Stomach smooth muscle (tissue), 2 donors: ENCODE data around the gene RGS19.
"Not testable (repeated sequence)": the region's sequence is repeated elsewhere in the genome, so short reads cannot be mapped to it uniquely, and the experiment has no call there.

ENCODE experiments used
- H3K27ac ChIP-seq: one replicate; pipeline ENCODE4 v1.7.0; 2013; ENCODE audit warnings: mild to moderate bottlenecking, low read length, inconsistent platforms
- H3K27me3 ChIP-seq, 2 donors: one replicate each; pipeline ENCODE4 v1.7.0; 2013; ENCODE audit warnings: low read length in 2 of 2; ENCODE audit not compliant: insufficient read depth in 2 of 2, control insufficient read depth in 1 of 2
- H3K36me3 ChIP-seq, 2 donors: one replicate each; pipeline ENCODE4 v1.7.0; 2013; ENCODE audit warnings: low read length in 2 of 2; ENCODE audit not compliant: control insufficient read depth in 2 of 2, insufficient read depth in 2 of 2
- H3K4me1 ChIP-seq: one replicate; pipeline ENCODE4 v1.7.0; 2013; ENCODE audit warnings: low read length; ENCODE audit not compliant: control insufficient read depth, insufficient read depth
- H3K4me3 ChIP-seq, 2 donors: one replicate each; pipeline ENCODE4 v1.7.0; 2013; ENCODE audit warnings: low read length in 2 of 2
- H3K9ac ChIP-seq, 2 donors: one replicate each; pipeline ENCODE4 v1.7.0; 2013; ENCODE audit warnings: low read length in 2 of 2, mild to moderate bottlenecking in 1 of 2
- H3K9me3 ChIP-seq, 2 donors: one replicate each; pipeline ENCODE4 v1.7.0; 2013; ENCODE audit warnings: low read length in 2 of 2; ENCODE audit not compliant: control insufficient read depth in 2 of 2
- donor health status: healthy.
- donor health status: Pancreatic carcinoma.

RGS19 gene

DNA sequence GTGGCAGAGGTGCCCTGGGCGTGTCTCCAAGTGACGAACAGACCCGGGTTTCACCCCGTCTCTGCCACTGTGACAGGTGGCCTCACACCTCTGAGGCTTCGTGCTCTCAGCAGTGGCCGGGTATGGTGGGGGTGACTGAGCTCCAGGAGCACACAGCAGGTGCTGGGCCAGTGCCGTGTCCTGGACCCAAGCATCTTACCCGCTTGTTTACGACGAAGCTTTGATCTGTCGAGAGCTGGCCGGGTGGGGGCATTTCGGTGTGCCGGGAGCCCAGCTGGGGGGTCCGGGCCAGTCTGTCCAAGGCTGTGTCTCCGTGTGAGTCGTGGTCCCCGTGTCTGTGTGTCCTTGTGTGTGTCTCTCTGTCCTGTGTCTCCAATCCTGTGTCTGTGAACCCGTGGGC lies 12.0 kb upstream of the RGS19 start:
- Histone ChIP-seq H3K9me3 (peaks cover 0 to 3% of the 10 kb centered on the region in 2 donors), H3K27me3 (peaks cover 14 to 20% of the 10 kb centered on the region in 2 donors), H3K27ac (no peak overlapping the region), H3K4me3 (no peak overlapping the region), H3K36me3 (no peaks in the 10 kb centered on the region), H3K4me1 (no peaks in the 10 kb centered on the region), H3K9ac (no peak overlapping the region)

DNA sequence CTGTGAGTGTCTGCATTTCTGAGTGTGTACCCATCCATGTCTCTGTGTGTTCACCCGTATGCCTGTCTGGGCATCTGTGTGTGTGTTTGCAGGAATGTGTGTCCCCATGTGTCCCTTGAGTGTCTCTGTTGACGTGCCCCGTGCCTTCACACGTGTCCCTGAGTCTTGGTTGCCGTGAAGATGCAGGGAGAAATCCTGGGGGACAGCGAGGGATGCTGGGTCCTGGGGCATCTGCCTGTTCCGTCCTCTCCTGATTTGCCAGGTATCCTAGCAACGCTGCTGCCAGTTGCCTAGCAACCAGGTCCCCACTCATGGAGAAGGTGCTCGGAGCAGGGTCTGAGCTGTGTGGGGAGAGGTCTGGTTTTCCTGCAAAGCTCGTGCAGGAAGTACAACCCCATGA lies 10.8 kb upstream of the RGS19 start:
- Histone ChIP-seq H3K4me3 (no peak overlapping the region), H3K36me3 (no peaks in the 10 kb centered on the region), H3K9ac (no peak overlapping the region), H3K27me3 (peaks cover 15 to 19% of the 10 kb centered on the region in 2 donors), H3K4me1 (no peaks in the 10 kb centered on the region), H3K27ac (no peak overlapping the region), H3K9me3 (peaks cover 0 to 3% of the 10 kb centered on the region in 2 donors)

DNA sequence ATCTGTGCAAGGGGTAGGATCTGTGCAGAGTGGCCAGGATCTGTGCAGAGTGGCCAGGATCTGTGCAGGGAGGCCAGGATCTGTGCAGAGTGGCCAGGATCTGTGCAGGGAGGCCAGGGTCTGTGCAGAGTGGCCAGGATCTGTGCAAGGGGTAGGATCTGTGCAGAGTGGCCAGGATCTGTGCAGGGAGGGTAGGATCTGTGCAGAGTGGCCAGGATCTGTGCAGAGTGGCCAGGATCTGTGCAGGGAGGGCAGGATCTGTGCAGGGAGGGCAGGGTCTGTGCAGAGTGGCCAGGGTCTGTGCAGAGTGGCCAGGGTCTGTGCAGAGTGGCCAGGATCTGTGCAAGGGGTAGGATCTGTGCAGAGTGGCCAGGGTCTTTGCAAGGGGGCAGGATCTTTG lies 9.3 kb upstream of the RGS19 start:
- H3K36me3 ChIP-seq, H3K4me3 ChIP-seq, H3K27ac ChIP-seq, H3K9me3 ChIP-seq, H3K9ac ChIP-seq: not testable (repeated sequence)
- Histone ChIP-seq H3K27me3 (peaks cover 29% of the 10 kb centered on the region in 2 donors), H3K4me1 (peaks cover 10% of the 10 kb centered on the region)

DNA sequence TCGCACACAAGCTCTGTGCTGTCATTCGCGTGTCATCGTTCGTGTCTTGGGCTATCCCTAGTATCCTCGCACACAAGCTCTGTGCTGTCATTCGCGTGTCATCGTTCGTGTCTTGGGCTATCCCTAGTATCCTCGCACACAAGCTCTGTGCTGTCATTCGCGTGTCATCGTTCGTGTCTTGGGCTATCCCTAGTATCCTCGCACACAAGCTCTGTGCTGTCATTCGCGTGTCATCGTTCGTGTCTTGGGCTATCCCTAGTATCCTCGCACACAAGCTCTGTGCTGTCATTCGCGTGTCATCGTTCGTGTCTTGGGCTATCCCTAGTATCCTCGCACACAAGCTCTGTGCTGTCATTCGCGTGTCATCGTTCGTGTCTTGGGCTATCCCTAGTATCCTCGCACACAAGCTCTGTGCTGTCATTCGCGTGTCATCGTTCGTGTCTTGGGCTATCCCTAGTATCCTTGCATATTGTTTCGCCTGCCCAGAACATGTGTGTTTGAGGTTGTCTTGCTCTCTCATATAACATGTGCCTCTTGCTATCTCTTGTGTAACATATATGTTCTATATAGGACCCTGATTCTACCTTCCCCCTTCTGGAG lies 8.0 kb upstream of the RGS19 start:
- not testable (repeated sequence) for H3K4me3 ChIP-seq, H3K9ac ChIP-seq, H3K27ac ChIP-seq, H3K9me3 ChIP-seq, H3K36me3 ChIP-seq
- H3K4me1 ChIP-seq: peaks cover 18% of the 10 kb centered on the region
- H3K27me3 ChIP-seq: peaks cover 29% of the 10 kb centered on the region in 2 donors

DNA sequence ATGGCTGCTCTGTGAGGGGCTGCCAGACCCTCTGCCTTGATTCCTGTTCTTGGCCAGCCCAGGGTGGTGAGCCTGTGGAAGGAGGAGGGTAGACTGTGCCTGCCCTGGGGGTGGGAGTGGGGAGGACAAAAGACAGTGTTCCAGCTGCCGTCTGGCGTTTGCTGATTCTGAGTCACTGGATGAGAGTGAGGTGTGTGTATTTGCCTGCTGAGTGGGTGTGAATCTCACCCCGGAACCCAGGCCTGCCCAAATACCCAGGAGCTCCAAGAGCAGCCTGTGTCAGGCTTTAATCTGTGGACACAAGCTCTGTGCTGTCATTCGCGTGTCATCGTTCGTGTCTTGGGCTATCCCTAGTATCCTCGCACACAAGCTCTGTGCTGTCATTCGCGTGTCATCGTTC lies 7.5 kb upstream of the RGS19 start:
- no peak overlapping the region for H3K4me3 ChIP-seq
- peaks cover 20% of the 10 kb centered on the region for H3K4me1 ChIP-seq
- H3K27ac ChIP-seq: no peak overlapping the region
- H3K27me3 ChIP-seq: peaks cover 28 to 30% of the 10 kb centered on the region in 2 donors
- H3K9ac ChIP-seq: no peak overlapping the region
- no peaks in the 10 kb centered on the region for H3K36me3 ChIP-seq
- peaks cover 0 to 3% of the 10 kb centered on the region in 2 donors for H3K9me3 ChIP-seq

DNA sequence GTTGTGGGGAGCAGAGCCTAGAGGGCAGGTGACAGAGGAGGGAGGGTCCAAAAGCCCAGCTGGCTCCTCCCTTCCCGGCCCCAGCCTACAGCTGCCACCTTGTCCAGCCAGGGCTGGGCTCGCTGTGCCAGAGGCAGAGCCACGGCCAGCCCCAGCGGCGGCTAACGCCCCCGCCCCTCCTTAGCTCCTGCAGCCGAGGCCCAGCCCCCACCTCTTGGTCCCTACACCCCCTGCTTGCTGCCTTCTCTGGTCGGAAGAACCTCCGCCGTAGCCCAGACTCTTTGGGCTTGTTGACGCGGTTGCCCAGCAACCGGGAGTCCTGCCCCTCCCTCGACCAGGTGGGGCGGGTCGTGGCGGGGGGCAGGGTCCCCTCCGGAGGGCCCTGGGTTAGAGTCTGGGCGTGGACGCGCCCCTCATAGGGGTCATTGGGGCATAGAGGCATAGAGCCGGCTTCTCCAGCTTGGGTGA lies 5.4 kb upstream of the RGS19 start:
- no peak overlapping the region for H3K4me3 ChIP-seq
- H3K27me3 ChIP-seq: peaks cover 28 to 30% of the 10 kb centered on the region in 2 donors
- no peak overlapping the region for H3K9ac ChIP-seq
- peaks cover 20% of the 10 kb centered on the region for H3K4me1 ChIP-seq
- no peak overlapping the region for H3K27ac ChIP-seq
- H3K9me3 ChIP-seq: peaks cover 0 to 3% of the 10 kb centered on the region in 2 donors
- no peaks in the 10 kb centered on the region for H3K36me3 ChIP-seq

DNA sequence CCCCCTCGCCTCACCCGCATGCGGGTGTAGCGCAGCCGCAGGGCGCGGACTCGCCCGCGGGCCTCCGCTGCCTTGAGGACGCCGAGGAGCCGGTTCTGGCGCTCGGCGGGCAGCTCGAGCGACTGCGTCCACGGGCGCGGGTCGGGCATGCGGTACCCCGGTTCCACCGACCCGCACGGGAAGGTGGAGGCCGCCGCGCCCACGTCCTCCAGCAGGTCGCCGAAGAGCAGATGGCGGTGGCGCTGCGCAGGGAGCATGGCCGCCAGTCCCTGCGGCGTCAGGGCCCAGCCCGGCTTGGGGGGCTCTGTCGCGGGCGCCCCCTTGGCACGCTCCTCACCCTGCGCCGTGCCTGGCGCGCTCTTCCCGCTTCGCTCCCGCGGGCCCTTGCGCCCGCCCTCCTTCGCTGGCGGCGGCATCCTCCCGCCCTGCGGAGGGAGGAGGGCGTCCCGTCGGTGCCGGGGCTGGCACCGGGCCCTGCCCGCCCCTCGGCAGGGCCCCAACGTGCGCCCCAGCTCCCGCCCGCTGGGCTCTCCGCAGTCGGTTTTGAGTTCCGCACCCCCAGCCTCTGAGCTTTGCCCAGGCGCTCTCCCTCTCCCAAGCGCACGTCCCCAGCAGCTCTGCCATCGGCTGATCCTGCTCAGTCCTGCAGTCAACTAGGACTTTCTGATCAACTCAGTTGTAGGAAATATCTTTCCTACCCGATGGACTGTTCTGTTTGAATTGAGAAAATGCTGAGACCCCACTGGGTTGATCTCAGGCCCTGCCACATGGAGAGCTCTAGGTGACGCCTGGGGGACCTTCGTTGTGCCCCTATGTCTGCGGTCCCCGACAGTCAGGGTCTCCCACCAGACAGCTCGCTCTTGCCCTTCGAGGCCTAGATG lies 4.7 kb upstream of the RGS19 start, which contains the start of gene LKAAEAR1:
LKAAEAR1 (minus strand) TSS at position 595 of the 881 bp plus-strand sequence; CDS start at position 416, 179 bp downstream.
- Histone ChIP-seq H3K9ac (no peak within 1 kb of the TSS), H3K9me3 (peaks cover 0 to 3% of the 10 kb centered on the region in 2 donors), H3K4me1 (peaks cover 25% of the 10 kb centered on the region)

DNA sequence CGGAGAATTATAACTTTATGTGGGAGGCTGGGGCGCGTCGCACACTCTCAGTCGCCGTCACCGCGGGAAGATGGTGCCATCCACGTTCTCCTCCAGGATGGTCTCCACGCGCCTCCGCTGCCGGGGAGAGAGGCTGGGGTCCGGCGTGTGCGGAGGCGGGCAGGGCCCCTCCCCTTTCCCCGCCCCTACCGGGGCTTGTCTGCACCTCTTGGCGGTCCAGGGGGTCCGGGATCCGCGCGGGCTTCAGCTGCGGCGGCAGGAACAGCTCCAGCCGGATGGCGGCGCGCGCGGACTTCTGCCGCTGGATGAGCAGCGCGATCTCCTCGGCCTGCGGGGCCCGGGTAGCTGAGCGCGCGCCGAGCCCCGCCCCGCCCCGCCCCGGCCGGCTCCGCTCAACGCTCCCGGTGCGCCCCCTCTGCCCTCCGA lies 4.1 kb upstream of the RGS19 start:
- H3K27me3 ChIP-seq: peaks cover 19 to 30% of the 10 kb centered on the region in 2 donors
- H3K27ac ChIP-seq: no peak overlapping the region
- peak overlapping the region; percentile 31 to 69 for H3K4me3 ChIP-seq
- H3K9ac ChIP-seq: no peak overlapping the region
- H3K36me3 ChIP-seq: no peaks in the 10 kb centered on the region
- H3K9me3 ChIP-seq: peaks cover 0 to 3% of the 10 kb centered on the region in 2 donors
- H3K4me1 ChIP-seq: peaks cover 31% of the 10 kb centered on the region

More for the DNA sequence above, 4.7 kb upstream of the RGS19 start, which contains the start of gene LKAAEAR1:
- Histone ChIP-seq H3K27me3 (peaks cover 23 to 30% of the 10 kb centered on the region in 2 donors), H3K36me3 (no peaks in the 10 kb centered on the region), H3K27ac (no peak within 1 kb of the TSS), H3K4me3 (peak within 1 kb of the TSS; percentile 31 to 69)

DNA sequence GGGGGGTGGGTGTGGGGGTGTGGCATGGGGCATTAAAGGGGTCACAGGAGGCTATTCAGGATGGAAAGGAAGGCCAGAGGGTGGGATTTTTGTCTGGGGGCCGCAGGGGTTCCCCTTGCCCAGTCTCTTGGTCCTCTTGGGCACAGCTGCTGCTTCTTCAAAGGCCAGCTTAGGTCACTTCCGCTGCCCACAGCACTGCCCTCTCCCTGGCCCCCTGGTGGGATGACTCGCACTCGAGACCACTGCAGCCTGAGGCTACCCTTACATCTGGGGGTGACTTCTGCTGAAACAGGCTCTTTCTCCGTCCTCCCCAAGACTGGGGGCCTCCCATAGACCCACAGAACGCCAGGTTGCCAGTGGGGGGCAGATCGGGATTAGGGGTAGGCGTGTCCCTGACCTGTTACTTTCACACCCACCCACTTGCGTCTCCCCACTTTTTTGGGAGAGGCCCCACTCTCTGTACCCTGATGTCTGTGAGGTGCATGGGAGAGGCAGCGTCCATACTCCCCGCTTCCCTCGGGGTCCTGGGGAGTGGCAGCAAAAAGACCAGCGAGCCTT lies 3.6 kb upstream of the RGS19 start:
- peaks cover 18 to 30% of the 10 kb centered on the region in 2 donors for H3K27me3 ChIP-seq
- H3K9ac ChIP-seq: no peak overlapping the region
- no peaks in the 10 kb centered on the region for H3K36me3 ChIP-seq
- no peak overlapping the region for H3K27ac ChIP-seq
- peaks cover 0 to 3% of the 10 kb centered on the region in 2 donors for H3K9me3 ChIP-seq
- peaks cover 34% of the 10 kb centered on the region for H3K4me1 ChIP-seq
- peak overlapping the region in 1 of 2 donors; percentile 69 for H3K4me3 ChIP-seq

DNA sequence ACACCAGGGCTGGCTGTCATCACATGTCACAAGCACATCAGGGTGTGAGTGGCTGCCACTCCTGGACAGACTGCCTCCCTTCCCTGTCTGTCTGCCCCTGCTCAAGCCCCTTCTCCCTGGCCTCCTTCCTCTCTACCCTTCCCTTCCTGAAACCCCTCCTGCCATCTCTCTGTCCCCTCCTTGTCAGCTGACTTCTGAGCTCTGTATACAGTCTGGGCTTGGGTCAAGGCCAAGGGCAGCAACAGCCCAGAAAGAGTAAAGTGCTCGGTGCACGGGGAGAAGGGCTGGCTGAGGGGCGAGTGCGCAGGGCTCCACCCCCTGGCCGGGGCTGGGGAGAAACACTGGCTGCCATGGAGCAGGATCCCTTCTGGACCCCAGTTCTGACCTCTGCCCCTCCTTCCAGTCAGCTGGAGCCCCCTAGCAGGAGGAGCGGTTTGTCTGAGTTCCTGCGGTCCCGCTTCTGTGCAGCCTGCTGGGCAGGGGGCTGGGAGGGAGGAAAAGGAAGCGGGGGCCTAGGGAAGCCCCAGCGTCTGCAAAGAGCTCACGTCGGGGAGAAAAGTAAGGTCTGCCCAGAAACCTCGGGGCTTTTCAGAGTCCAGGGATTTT lies 2.9 kb upstream of the RGS19 start:
- H3K27ac ChIP-seq: no peak overlapping the region
- peaks cover 34% of the 10 kb centered on the region for H3K4me1 ChIP-seq
- no peak overlapping the region for H3K4me3 ChIP-seq
- H3K27me3 ChIP-seq: peaks cover 18 to 30% of the 10 kb centered on the region in 2 donors
- no peaks in the 10 kb centered on the region for H3K9me3 ChIP-seq
- no peaks in the 10 kb centered on the region for H3K36me3 ChIP-seq
- H3K9ac ChIP-seq: no peak overlapping the region
